Activated naive CD4-positive, alpha-beta T cell treated with Interleukin-2 at 50 U/mL for 16 hours (primary cell): ENCODE measurements around the gene FAM118A.
"Not testable (repeated sequence)": the region's sequence is repeated elsewhere in the genome, so short reads cannot be mapped to it uniquely, and the experiment has no call there.

Experiments used
- DNase-seq: peaks from one replicate; pipeline ENCODE4 v3.0.0-alpha.2; 2020

Gene FAM118A

GRCh38 chr22:45284705-45285262 is 24.9 kb upstream of the FAM118A start, which contains the start of gene UPK3A:
Gene UPK3A (plus strand): TSS chr22:45284949. CDS start chr22:45285014, 65 bp downstream.
- peak; percentile 64 for DNase-seq

- DNase-seq: no peak
These were observed 24.3 kb upstream of the FAM118A start for GRCh38 chr22:45285263-45286058.

DNA sequence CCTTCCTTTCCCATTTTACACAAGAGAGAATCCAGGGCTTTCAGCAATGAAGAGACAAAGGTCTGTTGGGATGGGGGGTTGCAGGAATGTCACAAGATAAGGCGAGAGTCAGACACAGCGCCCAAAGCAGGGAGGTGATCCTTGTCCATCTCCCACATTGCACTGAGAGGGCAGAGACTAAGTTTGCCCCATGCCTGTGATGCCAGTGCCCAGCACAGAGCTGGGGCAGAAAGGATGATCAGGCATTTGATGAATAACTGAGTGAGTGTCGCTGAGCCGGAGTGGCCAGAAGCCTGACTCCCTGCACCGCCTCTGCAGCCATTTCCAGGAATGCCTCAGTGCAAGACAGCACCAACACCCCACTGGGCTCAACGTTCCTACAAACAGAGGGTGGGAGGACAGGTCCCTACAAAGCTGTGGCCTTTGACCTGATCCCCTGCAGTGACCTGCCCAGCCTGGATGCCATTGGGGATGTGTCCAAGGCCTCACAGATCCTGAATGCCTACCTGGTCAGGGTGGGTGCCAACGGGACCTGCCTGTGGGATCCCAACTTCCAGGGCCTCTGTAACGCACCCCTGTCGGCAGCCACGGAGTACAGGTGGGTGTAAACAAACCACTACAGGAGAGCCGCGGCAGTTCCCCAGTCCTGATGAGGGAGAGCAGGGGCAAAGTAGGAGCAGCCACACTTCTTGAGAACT is 22.7 kb upstream of the FAM118A start:
- DNase-seq: no peak

GRCh38 chr22:45290410-45290936 is 19.3 kb upstream of the FAM118A start:
- no peak for DNase-seq

GRCh38 chr22:45291061-45291930 is 18.4 kb upstream of the FAM118A start:
- DNase-seq: peak; percentile 18

GRCh38 chr22:45291931-45292290 is 17.8 kb upstream of the FAM118A start:
- DNase-seq: no peak

- no peak for DNase-seq
These were observed 16.8 kb upstream of the FAM118A start for GRCh38 chr22:45292731-45293442.

DNA sequence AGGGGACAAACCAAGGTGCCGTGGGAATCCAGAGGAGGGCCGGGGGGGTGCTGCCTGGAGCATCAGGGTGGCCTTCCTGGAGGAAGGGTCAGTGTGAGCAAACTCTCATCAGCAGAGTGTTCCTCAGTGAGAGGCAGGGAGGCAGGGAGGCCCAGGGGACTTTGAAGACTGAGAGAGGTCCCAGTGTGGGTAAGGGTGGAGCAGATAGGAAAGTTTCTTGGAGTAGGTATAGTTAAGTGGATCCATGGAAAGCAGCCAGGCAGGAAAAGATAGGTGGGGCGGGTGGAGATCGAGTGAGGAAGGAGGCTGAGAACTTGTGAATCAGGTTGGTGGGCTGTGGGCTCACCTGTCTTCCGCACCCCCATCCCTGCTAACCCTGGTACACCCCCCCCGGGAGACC is 15.7 kb upstream of the FAM118A start:
- DNase-seq: no peak

- not testable (repeated sequence) for DNase-seq
These were observed 14.7 kb upstream of the FAM118A start for GRCh38 chr22:45295004-45295403.

GRCh38 chr22:45295492-45295891 is 14.2 kb upstream of the FAM118A start:
- no peak for DNase-seq

GRCh38 chr22:45296628-45297297 is 13.0 kb upstream of the FAM118A start:
- DNase-seq: peak; percentile 23

DNA sequence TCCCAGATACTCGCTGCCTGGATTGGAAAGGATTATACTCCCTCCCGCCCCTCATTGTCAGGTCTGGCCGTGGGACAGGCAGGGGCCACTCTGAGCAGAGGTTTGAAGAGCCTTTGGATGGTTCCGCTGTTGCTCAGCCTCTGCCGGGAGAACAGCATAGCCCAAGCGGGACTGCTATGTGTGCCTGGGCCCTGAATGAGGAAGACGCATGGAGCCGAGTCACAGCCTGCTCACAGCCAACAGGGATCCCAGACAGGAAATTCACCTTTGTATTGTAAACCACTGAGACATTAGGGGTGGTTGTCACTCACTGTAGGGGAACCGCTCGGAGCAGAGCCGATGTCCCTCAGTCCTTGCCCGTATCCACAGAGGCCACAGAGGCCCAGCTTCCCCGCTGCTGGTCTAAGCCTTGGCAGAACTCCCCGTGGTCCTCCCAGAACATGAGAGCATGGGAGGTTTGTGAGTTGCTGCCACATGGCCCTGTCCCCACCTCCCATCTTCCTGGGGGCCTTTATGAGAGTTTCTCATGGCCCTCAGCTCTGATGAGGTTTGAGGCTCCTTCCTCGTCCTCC is 10.7 kb upstream of the FAM118A start:
- DNase-seq: no peak

- DNase-seq: no peak
These were observed 7.0 kb upstream of the FAM118A start for GRCh38 chr22:45302751-45303150.

DNA sequence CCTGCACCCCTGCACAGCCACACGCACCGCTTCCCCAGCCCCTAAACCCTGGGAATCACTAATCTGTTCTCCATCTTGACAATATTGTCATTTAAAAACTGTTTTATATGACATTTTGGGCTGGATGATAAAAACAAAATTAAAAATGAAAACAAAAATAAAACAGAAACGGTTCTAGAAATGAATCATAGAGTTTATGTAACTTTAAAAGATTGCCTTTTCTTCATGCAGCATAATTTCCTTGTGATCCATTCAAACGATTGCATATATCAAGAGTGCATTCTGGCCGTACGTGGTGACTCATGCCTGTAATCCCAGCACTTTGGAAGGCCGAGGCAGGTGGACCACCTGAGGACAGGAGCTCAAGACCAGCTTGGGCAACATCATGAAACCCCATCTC is 6.6 kb upstream of the FAM118A start:
- DNase-seq: no peak

- no peak for DNase-seq
These were observed 4.8 kb upstream of the FAM118A start for GRCh38 chr22:45304971-45305370.

DNA sequence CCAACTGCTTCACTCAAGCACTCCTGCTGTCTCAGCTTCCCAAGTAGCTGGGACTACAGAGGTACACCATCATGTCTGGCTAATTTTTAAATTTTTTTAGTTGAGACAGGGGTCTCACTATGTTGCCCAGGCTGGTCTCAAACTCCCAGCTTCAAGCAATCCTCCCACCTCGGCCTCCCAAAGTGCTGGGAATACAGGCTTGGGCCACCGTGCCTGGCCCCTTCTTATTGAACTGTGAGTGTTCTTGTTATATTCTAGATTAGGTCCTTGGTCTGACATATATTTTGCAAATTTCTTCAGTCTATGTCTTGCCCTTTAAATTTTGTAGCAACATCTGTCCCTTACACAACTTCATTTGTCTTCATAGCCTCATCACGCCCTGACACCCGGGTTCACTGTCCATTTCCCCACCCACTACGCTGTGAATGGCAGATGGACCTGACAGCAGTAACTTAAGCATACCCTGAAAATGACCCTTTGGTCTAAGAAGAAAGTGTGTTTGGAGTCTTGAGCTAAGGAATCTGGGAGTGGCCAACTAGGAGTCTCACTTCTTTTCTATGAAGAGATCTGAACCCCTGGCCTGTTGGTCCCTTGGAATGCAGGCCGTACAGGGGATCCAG is 4.2 kb upstream of the FAM118A start:
- no peak for DNase-seq

- no peak for DNase-seq
These were observed 3.6 kb upstream of the FAM118A start for GRCh38 chr22:45306139-45306538.

- no peak for DNase-seq
These were observed 1.3 kb upstream of the FAM118A start for GRCh38 chr22:45308391-45308956.

GRCh38 chr22:45308957-45309421 is 745 bp upstream of the FAM118A start:
- peak; percentile 37 for DNase-seq

- peak; percentile 13 for DNase-seq
These were observed 720 bp downstream of the FAM118A start for GRCh38 chr22:45310331-45310976.
